B cell (primary cell): ENCODE data around the gene BUB3. TPM values are rescaled to one million over a fixed set of nuclear protein-coding genes. Genes with fewer than 3 reads are reported as not detected.

Source experiments
- ATAC-seq: fragments of 200-7000 bp; cut with Tn5 transposase; one replicate; pipeline ENCODE4 v1.10.0; 2021; ENCODE audit warnings: low read depth, mild to moderate bottlenecking, moderate number of reproducible peaks, moderate library complexity
- CTCF ChIA-PET: fragments of 350-600 bp; sonication (Branson Sonifier 250); formaldehyde crosslinking; loops from one replicate; lab custom pipeline; 2021; ENCODE audit warnings: antibody characterized with exemption, inconsistent platforms; lab: Charles Lee
- POLR2A ChIA-PET: fragments of 350-600 bp; sonication (Branson Sonifier 250); formaldehyde crosslinking; loops from one replicate; lab custom pipeline; 2021; ENCODE audit warnings: antibody characterized with exemption; lab: Charles Lee
- DNase-seq: peaks from one replicate; pipeline ENCODE4 v3.0.0; 2013
- H2AFZ ChIP-seq: 2 replicates; pipeline ENCODE4 v1.6.1; 2012; ENCODE audit warnings: mild to moderate bottlenecking, low read depth, low read length; ENCODE audit not compliant: insufficient read depth, poor library complexity, severe bottlenecking
- H3K27ac ChIP-seq, 2 donors: 1 replicate in 1 of 2; 2 replicates in 1 of 2; pipeline ENCODE4 v1.5.1; 2012 to 2013; ENCODE audit warnings: low read length in 2 of 2, mild to moderate bottlenecking in 2 of 2, moderate library complexity in 1 of 2
- H3K27me3 ChIP-seq, 4 experiments: fragments of 200-600 bp in 1 of 4; sonication (generic) in 1 of 4; replicated peaks in 1 of 4; 1 replicate in 2 of 4; 2 replicates in 2 of 4; pipeline versions ENCODE4 v1.6.1 to v1.7.0; 2013 to 2016; ENCODE audit warnings: low read length in 3 of 4, mild to moderate bottlenecking in 2 of 4, mixed read lengths in 1 of 4, moderate library complexity in 1 of 4; ENCODE audit not compliant: insufficient read depth in 4 of 4, control insufficient read depth in 3 of 4; ENCODE audit errors: control extremely low read depth in 1 of 4
- H3K36me3 ChIP-seq, 2 experiments: replicated peaks in 1 of 2; 1 replicate in 1 of 2; 2 replicates in 1 of 2; pipeline versions ENCODE4 v1.6.1 to v1.7.1; 2013; ENCODE audit warnings: low read length in 1 of 2; ENCODE audit not compliant: insufficient read depth in 2 of 2, control insufficient read depth in 1 of 2; ENCODE audit errors: control extremely low read depth in 1 of 2, extremely low read depth in 1 of 2
- H3K4me1 ChIP-seq, 2 donors: fragments of 200-600 bp in 1 of 2; sonication (generic) in 1 of 2; 1 replicate in 1 of 2; 2 replicates in 1 of 2; pipeline versions ENCODE4 v1.5.1 to v1.6.1; 2013 to 2017; ENCODE audit warnings: low read length in 2 of 2; ENCODE audit not compliant: control insufficient read depth in 2 of 2, insufficient read depth in 2 of 2
- H3K4me2 ChIP-seq: replicated peaks from 2 replicates; pipeline ENCODE3; 2012; ENCODE audit warnings: mild to moderate bottlenecking, low read depth, low read length; ENCODE audit not compliant: poor library complexity, severe bottlenecking
- H3K4me3 ChIP-seq, 5 experiments: fragments of 200-600 bp in 1 of 5; sonication (generic) in 1 of 5; 1 replicate in 3 of 5; 2 replicates in 2 of 5; pipeline versions ENCODE4 v1.5.1 to v1.7.0; 2011 to 2016; ENCODE audit warnings: low read length in 4 of 5, mild to moderate bottlenecking in 4 of 5, low read depth in 2 of 5, control low read depth in 1 of 5, moderate library complexity in 1 of 5; ENCODE audit not compliant: insufficient read depth in 1 of 5; ENCODE audit errors: control extremely low read depth in 1 of 5, extremely low read depth in 1 of 5
- H3K79me2 ChIP-seq: fragments of 200-600 bp; sonication (generic); one replicate; pipeline ENCODE4 v1.6.0; 2016; ENCODE audit warnings: low read length; ENCODE audit not compliant: control insufficient read depth, insufficient read depth
- H3K9ac ChIP-seq: fragments of 200-600 bp; sonication (generic); 2 replicates; pipeline ENCODE4 v1.6.1; 2017; ENCODE audit warnings: mild to moderate bottlenecking, low read length, moderate library complexity
- H3K9me3 ChIP-seq, 3 donors: one replicate each; pipeline versions ENCODE4 v1.6.1 to v1.7.1; 2013; ENCODE audit warnings: low read length in 2 of 3; ENCODE audit not compliant: control insufficient read depth in 2 of 3, insufficient read depth in 1 of 3; ENCODE audit errors: control extremely low read depth in 1 of 3
- H4K20me1 ChIP-seq: 2 replicates; pipeline ENCODE4 v1.6.0; 2012; ENCODE audit warnings: mild to moderate bottlenecking, low read length; ENCODE audit not compliant: insufficient read depth, control insufficient read depth, poor library complexity, severe bottlenecking
- H3K27ac Mint-ChIP-seq: one replicate; pipeline ENCODE4 v1.8.0; 2021; ENCODE audit warnings: mixed read lengths
- H3K27me3 Mint-ChIP-seq: one replicate; pipeline ENCODE4 v1.8.0; 2021; ENCODE audit warnings: mixed read lengths
- H3K4me1 Mint-ChIP-seq: one replicate; pipeline ENCODE4 v1.8.0; 2021; ENCODE audit warnings: mixed read lengths
- H3K4me3 Mint-ChIP-seq: one replicate; pipeline ENCODE4 v1.8.0; 2021; ENCODE audit warnings: mixed read lengths
- H3K9me3 Mint-ChIP-seq: one replicate; pipeline ENCODE4 v1.8.0; 2022; ENCODE audit warnings: mixed read lengths; ENCODE audit not compliant: insufficient read depth
- CTCF ChIP-seq: fragments of 200-600 bp; IDR thresholded peaks from one replicate; pipeline ENCODE4 v1.8.0; 2022; ENCODE audit warnings: antibody characterized with exemption, mild to moderate bottlenecking
- EZH2 ChIP-seq: IDR thresholded peaks from 2 replicates; pipeline ENCODE4 v1.6.1; 2012; ENCODE audit warnings: borderline replicate concordance, low read depth, mild to moderate bottlenecking, moderate library complexity, low read length; ENCODE audit not compliant: insufficient read depth, poor library complexity, severe bottlenecking
- WGBS: methylation state at CpG from one replicate; pipeline ENCODE4 v1.1.5; 2013; ENCODE audit warnings: missing lambda C conversion rate; ENCODE audit not compliant: insufficient coverage; 5-methylcytosine and 5-hydroxymethylcytosine counted together
- intact Hi-C: fragments of 100-400 bp; cut with micrococcal nuclease; formaldehyde crosslinking; loops from one replicate; pipeline ENCODE4 v1.10.0; 2022
- polyA plus RNA-seq: library from polyadenylated mRNA; depleted of rRNA; stranded (reverse); fragments of >200 nt; gene quantifications from 2 replicates; pipeline ENCODE4 v1.2.3, GENCODE V29; 2012
- total RNA-seq, 2 donors: library from RNA; stranded (reverse); fragments of 120-200 nt in 1 of 2; gene quantifications; 1 replicate in 1 of 2; 2 replicates in 1 of 2; pipeline versions ENCODE4 v1.2.3 to v1.2.4, GENCODE V29; 2013 to 2022

BUB3 gene
- total and polyA plus RNA-seq, 2 donors (not counting 1 experiment from before 2014, with no cell fraction given) = 112 to 113 TPM

- Mint-ChIP-seq H3K9me3 (no peaks in the 10 kb centered on the region), H3K4me3 (peak overlapping the region; percentile 79), H3K27me3 (peaks cover 31% of the 10 kb centered on the region), H3K4me1 (peaks cover 61% of the 10 kb centered on the region), H3K27ac (peak overlapping the region; percentile 37)
- H3K27ac ChIP-seq = no peak overlapping the region
- no peak overlapping the region for H2AFZ ChIP-seq
- ATAC-seq = no peak
- CTCF ChIA-PET = interaction anchor here (0.8 to 1.4 kb wide), 3 partner anchors 12 to 18 kb away, joined by 3 to 4 read pairs (median 3); no protein-coding TSS in a partner anchor
- H3K9ac ChIP-seq = peak overlapping the region; percentile 28
- intact Hi-C loops = loop anchor here (5.0 to 10.0 kb wide), 3 partner anchors 251 to 1313 kb away; partner anchors contain the start of genes ATE1 and LHPP
- peaks cover 0 to 63% (median 49%) of the 10 kb centered on the region in 4 experiments for H3K27me3 ChIP-seq
- peaks cover 3 to 49% (median 6%) of the 10 kb centered on the region in 3 donors for H3K9me3 ChIP-seq
- peaks cover 26% of the 10 kb centered on the region for H3K79me2 ChIP-seq
- WGBS = 0% methylated on average over 1 of the region's 7 CpGs
- POLR2A ChIA-PET = no interaction called here
- TF ChIP-seq CTCF (no peak), EZH2 (no peak)
- H3K36me3 ChIP-seq = peaks cover 4 to 11% of the 10 kb centered on the region in 2 experiments
- H3K4me1 ChIP-seq = peaks cover 66 to 69% of the 10 kb centered on the region in 2 donors
- DNase-seq = no peak
- peak overlapping the region; percentile 78 for H3K4me2 ChIP-seq
- H4K20me1 ChIP-seq = peaks cover 26% of the 10 kb centered on the region
- peak overlapping the region in 1 of 5 experiments; percentile 44 for H3K4me3 ChIP-seq
Observed at GRCh38 chr10:123151737-123152135, 2.5 kb upstream of the BUB3 start.

- peaks cover 49 to 50% of the 10 kb centered on the region in 2 donors for H3K4me1 ChIP-seq
- peaks cover 4 to 29% of the 10 kb centered on the region in 2 experiments for H3K36me3 ChIP-seq
- H3K4me3 Mint-ChIP-seq = peak overlapping the region; percentile 97
- no peak for TF ChIP-seq EZH2
- TF ChIP-seq CTCF = no peak
- ChIA-PET CTCF (interaction anchor here (0.8 to 2.7 kb wide), 5 partner anchors 12 to 173 kb away, joined by 3 to 27 read pairs (median 4); partner anchors contain the start of gene PSTK), POLR2A (interaction anchor here (0.8 to 1.3 kb wide), 3 partner anchors 145 to 200 kb away, joined by 3 to 5 read pairs (median 4); partner anchors contain the start of genes C10orf88 and PSTK)
- H3K27me3 ChIP-seq = peaks cover 0 to 46% (median 36%) of the 10 kb centered on the region in 4 experiments
- H3K27me3 Mint-ChIP-seq = peaks cover 24% of the 10 kb centered on the region
- DNase-seq (peak; percentile 15), ATAC-seq (no peak)
- H3K9me3 ChIP-seq = peaks cover 0 to 30% (median 3%) of the 10 kb centered on the region in 3 donors
- peaks cover 37% of the 10 kb centered on the region for H3K79me2 ChIP-seq
- H3K4me3 ChIP-seq = peak overlapping the region in 3 of 5 experiments; percentile 8 to 99 (median 71)
- peaks cover 67% of the 10 kb centered on the region for H3K4me1 Mint-ChIP-seq
- H3K27ac ChIP-seq = no peak overlapping the region
- no peak overlapping the region for H3K9ac ChIP-seq
- intact Hi-C loops = loop anchor here (1.0 to 10.0 kb wide), 6 partner anchors 145 to 1763 kb away; partner anchors contain the start of genes ATE1, IKZF5, LHPP and PSTK
- no peaks in the 10 kb centered on the region for H3K9me3 Mint-ChIP-seq
- 19% methylated on average over 5 of the region's 9 CpGs for WGBS
- H3K27ac Mint-ChIP-seq = peak overlapping the region; percentile 98
- H2AFZ ChIP-seq = no peak overlapping the region
- peak overlapping the region; percentile 83 for H3K4me2 ChIP-seq
- peaks cover 41% of the 10 kb centered on the region for H4K20me1 ChIP-seq
Observed at GRCh38 chr10:123153486-123154091, 613 bp upstream of the BUB3 start.
